Aorta (tissue), 5 donors: ENCODE results near the gene PDPN. TPM values are rescaled to one million over a fixed set of nuclear protein-coding genes. Genes with fewer than 3 reads are reported as not detected.
"Not testable (repeated sequence)": the region's sequence is repeated elsewhere in the genome, so short reads cannot be mapped to it uniquely, and the experiment has no call there.

ENCODE experiments used
- ATAC-seq: fragments of 200-7000 bp; cut with Tn5 transposase; one replicate; pipeline ENCODE4 v1.9.1; 2022; ENCODE audit warnings: moderate library complexity; ENCODE audit not compliant: low FRiP score
- DNase-seq, 2 donors: peaks; one replicate each; pipeline ENCODE4 v3.0.0-alpha.2; 2020
- H3K27ac ChIP-seq, 2 donors: one replicate each; pipeline ENCODE4 v1.5.1; 2013; ENCODE audit warnings: low read length in 2 of 2, mild to moderate bottlenecking in 2 of 2, moderate library complexity in 2 of 2, control low read depth in 1 of 2, inconsistent platforms in 1 of 2, low read depth in 1 of 2
- H3K27me3 ChIP-seq, 2 donors: one replicate each; pipeline ENCODE4 v1.6.1; 2013; ENCODE audit warnings: control low read depth in 1 of 2, low read length in 1 of 2, mild to moderate bottlenecking in 1 of 2, moderate library complexity in 1 of 2; ENCODE audit not compliant: insufficient read depth in 2 of 2, control insufficient read depth in 1 of 2
- H3K36me3 ChIP-seq, 2 donors: one replicate each; pipeline ENCODE4 v1.6.1; 2013; ENCODE audit warnings: control low read depth in 1 of 2, low read length in 1 of 2, mild to moderate bottlenecking in 1 of 2; ENCODE audit not compliant: insufficient read depth in 2 of 2, control insufficient read depth in 1 of 2
- H3K4me1 ChIP-seq, 2 donors: one replicate each; pipeline ENCODE4 v1.6.1; 2013; ENCODE audit warnings: low read length in 2 of 2, control low read depth in 1 of 2, mild to moderate bottlenecking in 1 of 2, moderate library complexity in 1 of 2; ENCODE audit not compliant: insufficient read depth in 2 of 2, control insufficient read depth in 1 of 2
- H3K4me3 ChIP-seq, 2 donors: one replicate each; pipeline ENCODE4 v1.5.1; 2013; ENCODE audit warnings: low read length in 2 of 2, control low read depth in 1 of 2, mild to moderate bottlenecking in 1 of 2
- H3K9me3 ChIP-seq: one replicate; pipeline ENCODE4 v1.6.1; 2013; ENCODE audit warnings: mild to moderate bottlenecking, low read length; ENCODE audit not compliant: control insufficient read depth
- WGBS, 2 donors: extraction: QIAGEN DNeasy Blood & Tissue Kit; methylation state at CpG; one replicate each; pipeline ENCODE4 v1.1.7; 2013; 5-methylcytosine and 5-hydroxymethylcytosine counted together
- intact Hi-C, 2 donors: fragments of 100-400 bp; cut with DNase I; formaldehyde crosslinking; loops; one replicate each; pipeline versions ENCODE4 v1.14.2 to v1.15.0; 2022
- polyA plus RNA-seq, 2 donors: library from polyadenylated mRNA; stranded (reverse); fragments of 200-250 nt; gene quantifications; one replicate each; pipeline ENCODE4 v1.2.3, GENCODE V29; 2013
- total RNA-seq, 2 donors: library from RNA; stranded (reverse); fragmentation: NEBNext Ultra II Directional; extraction: Animal tissue kit (Norgen Biotek cat#: 25700); gene quantifications; one replicate each; pipeline ENCODE4 v1.2.1, GENCODE V29; 2021
- donor health status: healthy with polysubstance abuse.
- donor health status: Bipolar disorder and iron deficiency.
- donor health status: DM: no; HTN: no; CAD: no.
- donor health status: DM: no; HTN: no; CAD: no.
- donor health status: DM: yes; HTN: yes; CAD: no.

The PDPN gene
- total and polyA plus RNA-seq, 4 donors, result 0.43 to 19.5 (median 17.7) TPM

GRCh38 chr1:13562981-13563380 is 20.7 kb upstream of the PDPN start:
- not testable (repeated sequence) for ATAC-seq

GRCh38 chr1:13564073-13564472 is 19.6 kb upstream of the PDPN start:
- Histone ChIP-seq H3K9me3 (no peaks in the 10 kb centered on the region), H3K4me1 (no peaks in the 10 kb centered on the region), H3K27ac (no peak overlapping the region), H3K4me3 (no peak overlapping the region), H3K36me3 (no peaks in the 10 kb centered on the region), H3K27me3 (no peaks in the 10 kb centered on the region)
- intact Hi-C loops, result no loop called here
- DNase-seq (no peak), ATAC-seq (no peak)
- 77 to 87% methylated on average over 5 of the region's 5 CpGs for WGBS, 2 donors

More at GRCh38 chr1:13562981-13563380, 20.7 kb upstream of the PDPN start:
- H3K4me3 ChIP-seq, intact Hi-C loops, H3K4me1 ChIP-seq, H3K27me3 ChIP-seq, H3K27ac ChIP-seq, H3K36me3 ChIP-seq, H3K9me3 ChIP-seq: not testable (repeated sequence)
- peak in 1 of 2 donors; percentile 45 for DNase-seq
- 90 to 91% methylated on average over 11 of the region's 11 CpGs for WGBS, 2 donors

- DNase-seq, H3K36me3 ChIP-seq, intact Hi-C loops, ATAC-seq, H3K4me3 ChIP-seq, H3K27ac ChIP-seq, H3K27me3 ChIP-seq, H3K4me1 ChIP-seq, H3K9me3 ChIP-seq: not testable (repeated sequence)
- 43 to 49% methylated on average over 7 of the region's 7 CpGs for WGBS, 2 donors
Measured at GRCh38 chr1:13570435-13570834, 13.2 kb upstream of the PDPN start.

- intact Hi-C loops, result no loop called here
- Histone ChIP-seq H3K4me1 (no peaks in the 10 kb centered on the region), H3K9me3 (no peaks in the 10 kb centered on the region), H3K27me3 (no peaks in the 10 kb centered on the region), H3K27ac (no peak overlapping the region), H3K4me3 (no peak overlapping the region), H3K36me3 (no peaks in the 10 kb centered on the region)
- ATAC-seq, result no peak
- WGBS, 2 donors, result 62 to 64% methylated on average over 5 of the region's 5 CpGs
- DNase-seq, result no peak
Measured at GRCh38 chr1:13570924-13571323, 12.7 kb upstream of the PDPN start.

GRCh38 chr1:13573586-13573985 is 10.0 kb upstream of the PDPN start:
- H3K4me3 ChIP-seq, result no peak overlapping the region
- intact Hi-C loops, result no loop called here
- DNase-seq (no peak), ATAC-seq (no peak)
- H3K27me3 ChIP-seq, result no peaks in the 10 kb centered on the region
- H3K36me3 ChIP-seq, result no peaks in the 10 kb centered on the region
- no peaks in the 10 kb centered on the region for H3K4me1 ChIP-seq
- H3K27ac ChIP-seq, result no peak overlapping the region
- 44 to 46% methylated on average over 4 of the region's 4 CpGs for WGBS, 2 donors
- H3K9me3 ChIP-seq, result no peaks in the 10 kb centered on the region

GRCh38 chr1:13576926-13577325 is 6.7 kb upstream of the PDPN start:
- no peaks in the 10 kb centered on the region for H3K36me3 ChIP-seq
- intact Hi-C loops, result no loop called here
- no peak overlapping the region for H3K27ac ChIP-seq
- no peaks in the 10 kb centered on the region for H3K9me3 ChIP-seq
- ATAC-seq (no peak), DNase-seq (peak in 1 of 2 donors; percentile 31)
- no peaks in the 10 kb centered on the region for H3K27me3 ChIP-seq
- H3K4me3 ChIP-seq, result no peak overlapping the region
- H3K4me1 ChIP-seq, result no peaks in the 10 kb centered on the region
- 68 to 71% methylated on average over 11 of the region's 11 CpGs for WGBS, 2 donors

GRCh38 chr1:13577846-13578245 is 5.8 kb upstream of the PDPN start:
- no peaks in the 10 kb centered on the region for H3K9me3 ChIP-seq
- no peaks in the 10 kb centered on the region for H3K36me3 ChIP-seq
- intact Hi-C loops, result no loop called here
- ATAC-seq (no peak), DNase-seq (peak in 1 of 2 donors; percentile 63)
- H3K4me1 ChIP-seq, result no peaks in the 10 kb centered on the region
- no peaks in the 10 kb centered on the region for H3K27me3 ChIP-seq
- H3K27ac ChIP-seq, result no peak overlapping the region
- H3K4me3 ChIP-seq, result no peak overlapping the region
- WGBS, 2 donors, result 62 to 66% methylated on average over 8 of the region's 8 CpGs

GRCh38 chr1:13581446-13581845 is 2.2 kb upstream of the PDPN start:
- no peak for ATAC-seq
- Histone ChIP-seq H3K27me3 (no peaks in the 10 kb centered on the region), H3K9me3 (no peaks in the 10 kb centered on the region), H3K4me1 (no peaks in the 10 kb centered on the region), H3K36me3 (no peaks in the 10 kb centered on the region), H3K4me3 (no peak overlapping the region), H3K27ac (no peak overlapping the region)
- no peak for DNase-seq
- 81 to 85% methylated on average over 5 of the region's 5 CpGs for WGBS, 2 donors
- intact Hi-C loops, result no loop called here

- 20 to 26% methylated on average over 27 of the region's 27 CpGs for WGBS, 2 donors
- H3K9me3 ChIP-seq, result no peaks in the 10 kb centered on the region
- H3K4me3 ChIP-seq, result no peak overlapping the region
- intact Hi-C loops, result no loop called here
- DNase-seq (peak in 1 of 2 donors; percentile 70), ATAC-seq (no peak)
- H3K27ac ChIP-seq, result no peak overlapping the region
- H3K27me3 ChIP-seq, result no peaks in the 10 kb centered on the region
- no peaks in the 10 kb centered on the region for H3K4me1 ChIP-seq
- H3K36me3 ChIP-seq, result no peaks in the 10 kb centered on the region
Measured at GRCh38 chr1:13582713-13583443, 754 bp upstream of the PDPN start.
